Activated CD8-positive, alpha-beta memory T cell treated with anti-CD3 and anti-CD28 coated beads for 24 hours (primary cell): ENCODE results near the gene ZFP90.
"Not testable (repeated sequence)": the region's sequence is repeated elsewhere in the genome, so short reads cannot be mapped to it uniquely, and the experiment has no call there.

Source experiments
- DNase-seq: peaks from one replicate; pipeline ENCODE4 v3.0.0-alpha.2; 2020

The ZFP90 gene

DNA sequence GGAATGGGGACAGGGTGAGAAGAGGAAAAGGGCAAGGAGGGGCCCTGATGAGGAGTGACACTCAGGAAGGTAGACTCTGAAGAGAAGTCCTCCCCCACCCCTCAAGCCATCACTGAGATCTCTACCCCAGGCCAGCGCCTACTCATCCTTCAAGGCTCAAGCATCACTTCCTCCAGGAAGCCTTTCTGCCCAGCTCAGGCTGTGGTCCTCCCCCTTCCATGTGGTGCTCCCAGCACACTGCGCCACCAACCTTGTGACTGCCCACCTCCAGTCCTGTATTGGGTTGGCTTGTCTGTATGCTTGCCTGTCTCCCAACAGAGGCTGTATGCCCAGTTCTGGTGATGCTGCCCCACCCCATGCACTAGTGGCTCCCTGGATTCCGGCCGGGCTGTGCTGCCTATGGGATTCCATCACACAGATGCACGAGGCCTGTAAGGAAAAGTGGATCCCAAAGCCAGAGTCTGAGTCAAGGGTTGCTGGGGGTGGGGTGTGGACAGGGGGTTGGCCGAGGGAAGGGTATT lies 19.8 kb upstream of the ZFP90 start:
- DNase-seq, result no peak

DNA sequence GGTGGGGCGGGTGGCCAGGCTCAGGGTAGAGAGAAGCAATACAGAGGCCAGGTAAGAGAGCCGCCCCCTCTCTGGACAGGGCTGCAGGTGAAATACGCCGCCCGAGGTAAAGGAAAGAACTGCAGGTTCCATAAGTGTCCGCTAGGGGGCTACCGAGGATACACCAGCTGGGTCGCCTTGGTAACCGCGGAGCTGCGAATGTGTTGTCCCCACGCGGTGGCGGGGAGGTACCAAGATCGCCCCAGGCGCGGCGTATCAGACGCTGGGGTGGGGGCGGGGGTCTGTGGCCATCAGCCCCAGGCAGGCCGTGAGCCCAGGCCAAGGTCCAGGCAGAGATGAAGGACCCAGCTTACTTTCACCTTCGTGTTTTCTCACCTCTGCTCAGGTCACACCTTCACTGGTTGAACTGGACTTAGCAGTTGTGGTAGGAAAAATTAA lies 18.4 kb upstream of the ZFP90 start:
- DNase-seq, result peak; percentile 92

DNA sequence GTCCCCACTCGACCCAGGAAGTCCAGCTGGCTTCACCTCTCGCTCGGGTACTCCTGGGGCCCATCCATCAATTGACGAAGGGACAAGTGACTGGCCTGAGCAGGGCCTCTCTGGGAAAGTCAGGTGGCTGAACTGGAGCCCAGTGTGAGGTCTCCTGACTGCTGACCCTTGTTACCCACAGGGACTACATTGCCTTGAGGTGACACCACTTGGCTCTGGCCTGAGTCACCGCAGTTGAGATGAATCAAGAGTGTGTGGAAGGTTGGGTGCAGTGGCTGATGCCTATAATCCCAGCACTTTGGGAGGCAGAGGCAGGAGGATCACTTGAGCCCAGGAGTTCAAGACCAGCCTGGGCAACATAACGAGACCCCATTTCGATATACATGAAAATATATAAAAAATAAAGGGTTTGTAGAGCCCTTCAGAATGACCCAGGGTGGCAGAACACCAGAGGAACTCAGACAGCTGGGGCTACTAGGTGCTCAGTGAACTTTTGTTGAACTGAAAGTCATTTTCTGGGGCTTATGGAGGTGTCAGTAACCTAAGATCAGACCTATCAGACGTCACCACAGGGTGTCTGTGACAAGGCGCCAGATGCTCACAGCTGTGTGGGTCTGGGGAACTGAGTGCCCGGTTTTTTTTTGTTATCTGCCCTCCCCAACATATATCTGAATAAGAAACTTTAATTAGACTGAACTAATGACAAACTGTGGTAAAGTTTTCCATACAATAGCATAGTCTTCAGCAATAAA lies 14.8 kb upstream of the ZFP90 start:
- DNase-seq, result no peak

- no peak for DNase-seq
These were observed 12.8 kb upstream of the ZFP90 start for GRCh38 chr16:68526143-68526781.

- no peak for DNase-seq
These were observed 12.3 kb upstream of the ZFP90 start for GRCh38 chr16:68526782-68527145.

GRCh38 chr16:68528233-68528632 lies 10.9 kb upstream of the ZFP90 start:
- no peak for DNase-seq

- DNase-seq, result peak; percentile 95
These were observed 10.3 kb upstream of the ZFP90 start for GRCh38 chr16:68528686-68529379.

DNA sequence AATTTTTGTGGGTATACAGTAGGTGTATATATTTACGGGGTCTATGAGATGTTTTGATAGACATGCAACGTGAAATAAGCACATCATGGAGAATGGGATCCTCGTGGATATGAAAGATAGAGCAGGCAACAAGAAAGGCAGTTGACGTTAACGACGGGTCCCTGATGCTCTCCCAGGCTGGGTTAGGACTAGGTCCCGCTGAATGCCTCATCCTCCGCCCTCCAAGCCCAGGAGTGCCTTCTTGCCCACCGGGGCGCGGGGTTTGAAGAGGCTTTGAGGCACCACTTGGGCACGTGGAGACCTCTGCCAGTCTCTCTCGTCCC lies 9.5 kb upstream of the ZFP90 start:
- DNase-seq, result no peak

GRCh38 chr16:68529931-68530701 lies 9.0 kb upstream of the ZFP90 start:
- peak; percentile 95 for DNase-seq

DNA sequence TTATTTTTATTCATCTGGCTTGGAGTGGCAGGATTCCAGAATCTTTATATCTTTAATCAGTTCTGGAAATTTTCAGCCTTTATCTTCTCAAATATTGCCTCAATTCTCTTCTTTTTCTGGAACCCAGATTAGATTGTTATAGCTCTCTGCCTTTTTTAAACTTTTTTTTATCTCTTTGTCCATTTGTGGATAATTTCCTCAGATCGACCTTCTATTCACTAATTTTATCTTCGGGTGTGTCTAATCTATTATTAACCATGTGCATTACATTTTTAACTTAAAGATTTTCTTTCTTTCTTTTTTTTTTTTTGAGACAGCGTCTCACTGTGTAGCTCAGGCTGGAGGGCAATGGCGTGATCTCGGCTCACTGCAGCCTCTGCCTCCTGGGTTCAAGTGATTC lies 5.2 kb upstream of the ZFP90 start:
- no peak for DNase-seq

- DNase-seq, result no peak
These were observed 3.8 kb upstream of the ZFP90 start for GRCh38 chr16:68535331-68535730.

- peak; percentile 72 for DNase-seq
These were observed 684 bp downstream of the ZFP90 start for GRCh38 chr16:68539711-68540239.

DNA sequence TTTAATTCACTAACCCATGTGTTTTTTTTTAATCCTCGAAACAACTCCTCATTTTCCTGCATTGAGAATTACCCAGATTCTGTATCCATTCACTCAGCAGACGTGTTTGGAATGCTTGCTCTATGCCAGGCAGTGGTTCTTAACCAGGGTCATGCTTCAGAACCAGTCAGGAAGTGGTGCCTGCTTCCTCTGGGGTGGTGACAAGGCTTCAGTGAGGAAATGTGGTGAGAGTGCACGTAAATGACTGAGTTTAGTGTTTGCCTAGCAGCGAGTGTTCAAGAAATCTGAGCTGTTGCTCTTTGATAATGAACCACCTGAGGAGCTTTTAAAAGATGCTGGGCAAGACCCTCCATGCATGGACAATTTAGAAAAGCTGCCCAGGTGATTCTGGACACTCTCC lies 9.9 kb downstream of the ZFP90 start:
- DNase-seq, result no peak

GRCh38 chr16:68553186-68553585 lies 14.1 kb downstream of the ZFP90 start:
- no peak for DNase-seq

GRCh38 chr16:68560341-68560740 lies 21.2 kb downstream of the ZFP90 start:
- not testable (repeated sequence) for DNase-seq

GRCh38 chr16:68563631-68564381 lies 24.7 kb downstream of the ZFP90 start:
- DNase-seq, result no peak

GRCh38 chr16:68564382-68564985 lies 25.4 kb downstream of the ZFP90 start:
- DNase-seq, result no peak

DNA sequence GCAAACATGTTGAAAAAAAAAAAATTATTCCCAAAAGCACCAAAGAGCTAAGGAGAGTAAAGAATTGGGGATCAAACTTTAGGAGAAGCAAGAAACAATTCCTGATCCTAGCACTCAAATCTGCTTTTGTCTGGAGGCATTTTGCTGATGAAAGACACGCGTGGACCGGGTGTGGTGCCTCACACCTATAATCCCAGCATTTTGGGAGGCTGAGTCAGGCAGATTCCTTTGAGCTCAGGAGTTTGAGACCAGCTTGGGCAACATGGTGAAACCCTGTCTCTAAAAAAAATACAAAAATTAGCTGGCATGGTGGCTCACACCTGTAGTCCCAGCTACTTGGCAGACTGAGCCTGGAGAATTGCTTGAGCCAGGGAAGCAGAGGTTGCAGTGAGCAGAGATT lies 35.4 kb downstream of the ZFP90 start:
- DNase-seq, result no peak

GRCh38 chr16:68575082-68575481 lies 36.0 kb downstream of the ZFP90 start:
- no peak for DNase-seq

DNA sequence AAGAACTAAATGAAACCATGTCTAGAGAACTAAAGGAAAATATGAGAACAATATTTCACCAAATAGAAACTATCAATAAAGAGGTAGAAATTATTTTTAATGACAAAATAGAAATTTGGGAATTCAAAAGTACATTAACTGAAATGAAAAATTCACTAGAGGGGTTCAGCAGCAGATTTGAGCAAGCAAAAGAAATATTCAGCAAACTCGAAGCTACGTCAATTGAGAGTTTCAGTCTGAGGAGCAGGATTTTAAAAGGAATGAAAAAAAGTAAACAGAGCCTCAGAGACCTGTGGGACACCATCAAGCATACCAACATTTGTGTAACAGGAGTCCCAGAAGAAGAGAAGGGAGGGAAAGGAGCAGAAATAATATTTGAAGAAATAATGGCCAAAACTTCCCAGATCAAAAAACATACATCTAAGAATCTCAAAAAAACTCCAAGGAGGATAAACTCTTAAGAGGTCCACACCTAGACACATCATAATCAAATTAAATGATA lies 38.3 kb downstream of the ZFP90 start:
- no peak for DNase-seq

GRCh38 chr16:68590201-68590994 lies 51.3 kb downstream of the ZFP90 start:
- peak; percentile 82 for DNase-seq
